ENCODE data around the gene DSP. TPM values are rescaled to one million over a fixed set of nuclear protein-coding genes. Genes with fewer than 3 reads are reported as not detected.

DSP gene
- total RNA-seq, 1 donor from 2014 or later, result not detected

Other genes starting within 250 kb of the DSP start
- gene SSR1, start 228.5 kb upstream of the DSP start, total RNA-seq, result 157 and 162 TPM in 2 replicates
- gene CAGE1, start 151.9 kb upstream of the DSP start, total RNA-seq, result 0.16 and 0.31 TPM in 2 replicates
- gene RIOK1, start 151.9 kb upstream of the DSP start, total RNA-seq, result 56.7 and 62.1 TPM in 2 replicates
- 18.4 and 19.6 TPM in 2 replicates for gene SNRNP48, start 48.5 kb downstream of the DSP start, total RNA-seq
- gene BMP6, start 184.4 kb downstream of the DSP start, total RNA-seq, result 0.50 and 0.56 TPM in 2 replicates

Measured in activated CD4-positive, alpha-beta T cell treated with anti-CD3 and anti-CD28 coated beads, Interleukin-2, amount 10 ng/mL, durations not matched to agents 24 days and 14 days (primary cell).